GM19438 (cell line): Measurements from ENCODE around the gene STK11IP.

Source experiments
- ATAC-seq: cut with Tn5 transposase; IDR thresholded peaks from one replicate; pipeline ENCODE4 v1.9.1; 2021; ENCODE audit warnings: low read depth; ENCODE audit not compliant: unreplicated experiment

The STK11IP gene

DNA sequence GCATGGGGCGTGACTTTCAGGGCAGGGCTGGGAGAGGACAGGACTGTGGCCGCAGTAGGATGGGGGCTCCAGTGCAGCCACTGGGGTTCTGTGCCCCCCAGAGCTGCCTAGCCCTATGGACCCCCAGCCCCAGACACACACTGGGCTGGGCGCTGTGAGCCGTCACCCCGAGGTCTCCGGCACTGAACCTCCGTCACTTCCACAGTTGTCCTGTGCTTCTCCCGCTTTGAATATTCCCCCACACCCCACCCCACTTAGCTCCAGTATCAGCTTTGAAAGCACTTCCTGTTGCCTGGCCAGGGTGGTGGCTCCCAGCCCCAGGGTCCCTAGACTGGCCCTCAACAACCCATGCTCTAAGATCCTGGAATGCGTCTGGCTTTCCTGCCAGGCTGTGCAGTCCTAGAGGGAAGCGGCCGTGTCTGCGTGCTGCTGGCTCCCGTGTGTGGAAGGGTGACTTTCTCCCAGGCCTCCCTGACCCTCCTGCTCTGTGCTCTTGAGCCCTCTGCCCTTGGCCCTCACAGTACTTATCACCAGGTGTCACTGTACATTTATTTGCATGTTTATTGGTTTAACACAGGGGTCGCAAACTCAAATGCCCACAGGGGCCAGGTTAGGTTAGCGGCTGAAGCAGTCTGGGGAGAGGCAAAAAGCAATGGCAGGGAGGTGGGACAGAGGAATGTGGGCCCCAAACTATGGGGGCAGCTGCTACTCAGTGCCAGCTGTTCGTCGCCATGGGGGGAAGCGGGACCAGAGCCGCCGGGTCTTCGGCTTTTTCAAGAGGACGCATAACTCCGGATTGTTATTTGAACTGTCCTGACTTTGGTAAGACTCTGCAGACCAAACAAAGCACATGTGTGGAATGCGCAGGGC, 36.2 kb upstream of the STK11IP start:
- no peak for ATAC-seq

DNA sequence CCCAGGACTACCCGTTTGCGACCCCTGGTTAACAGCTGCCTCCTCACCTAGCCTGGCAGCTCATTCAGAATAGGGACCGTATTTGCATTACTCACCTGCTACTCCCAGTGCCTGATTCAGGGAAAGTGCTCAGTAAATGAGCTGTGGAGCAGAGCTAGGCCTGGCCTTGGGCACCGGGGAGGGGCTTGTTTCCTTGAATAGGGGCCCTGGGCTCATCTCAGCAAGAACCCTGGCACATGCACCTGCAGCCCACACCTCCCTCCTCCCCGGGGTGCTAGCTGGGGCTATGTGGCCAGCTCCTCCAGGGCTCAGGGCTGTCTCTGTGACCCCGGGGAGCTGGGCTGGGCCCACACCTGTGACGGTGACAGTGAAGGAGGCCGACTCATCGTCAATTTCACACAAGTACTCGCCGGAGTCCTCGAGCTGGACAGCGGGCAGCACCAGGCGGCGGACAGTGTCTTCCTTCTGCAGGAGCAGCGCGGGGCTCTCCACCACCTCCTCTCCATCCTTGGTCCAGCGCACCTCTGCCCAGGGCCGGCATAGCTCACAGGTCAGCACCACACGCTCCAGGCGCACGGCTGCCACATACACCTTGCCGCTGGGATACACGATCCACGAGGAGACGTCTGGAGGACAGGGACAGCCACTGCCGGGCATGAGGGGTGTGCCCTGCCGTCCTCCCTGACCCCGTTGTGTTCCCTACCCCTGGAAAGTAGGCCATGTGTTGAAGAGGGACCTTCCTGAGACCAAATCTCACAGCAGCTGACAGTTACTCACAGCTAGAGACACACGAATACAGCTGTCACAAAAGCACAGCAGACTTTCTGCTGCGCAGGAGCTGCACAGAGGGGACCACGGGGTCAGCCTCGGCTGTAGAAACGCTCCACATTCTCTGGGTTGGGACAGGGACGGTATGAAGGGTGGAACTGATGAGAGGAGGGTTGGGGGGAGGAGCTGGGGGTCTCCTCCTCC, 35.3 kb upstream of the STK11IP start:
- no peak for ATAC-seq

DNA sequence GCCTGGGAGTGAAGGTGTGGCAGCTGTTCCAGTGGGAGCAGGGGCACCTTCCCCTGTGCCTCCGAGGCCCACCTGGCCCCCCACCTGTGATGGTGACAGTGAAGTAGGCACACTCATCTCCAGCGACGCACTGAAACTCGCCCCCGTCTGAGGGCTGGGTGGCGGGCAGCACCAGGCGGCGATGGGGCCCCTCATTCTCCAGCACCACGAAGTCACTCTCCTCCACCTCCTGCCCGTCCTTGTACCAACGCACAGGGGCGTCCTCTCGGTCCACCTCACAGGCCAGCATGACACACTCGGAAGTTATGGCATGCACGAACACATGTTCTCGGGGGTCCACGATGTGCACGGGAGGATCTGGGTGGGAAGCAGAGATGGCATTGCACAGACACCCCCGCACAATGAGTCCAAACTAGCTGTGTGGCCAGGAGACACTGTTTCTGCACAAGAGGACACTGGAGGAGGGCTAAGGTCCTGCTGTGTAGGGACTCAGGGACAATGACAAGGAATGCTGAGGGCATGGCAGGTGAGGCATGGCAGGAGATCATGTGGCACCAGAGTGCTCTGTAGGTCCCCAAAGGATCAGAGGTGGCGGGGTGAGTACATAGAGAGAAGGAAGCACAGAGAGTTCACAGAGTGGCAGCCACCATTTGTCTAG, 34.3 kb upstream of the STK11IP start:
- ATAC-seq = no peak

DNA sequence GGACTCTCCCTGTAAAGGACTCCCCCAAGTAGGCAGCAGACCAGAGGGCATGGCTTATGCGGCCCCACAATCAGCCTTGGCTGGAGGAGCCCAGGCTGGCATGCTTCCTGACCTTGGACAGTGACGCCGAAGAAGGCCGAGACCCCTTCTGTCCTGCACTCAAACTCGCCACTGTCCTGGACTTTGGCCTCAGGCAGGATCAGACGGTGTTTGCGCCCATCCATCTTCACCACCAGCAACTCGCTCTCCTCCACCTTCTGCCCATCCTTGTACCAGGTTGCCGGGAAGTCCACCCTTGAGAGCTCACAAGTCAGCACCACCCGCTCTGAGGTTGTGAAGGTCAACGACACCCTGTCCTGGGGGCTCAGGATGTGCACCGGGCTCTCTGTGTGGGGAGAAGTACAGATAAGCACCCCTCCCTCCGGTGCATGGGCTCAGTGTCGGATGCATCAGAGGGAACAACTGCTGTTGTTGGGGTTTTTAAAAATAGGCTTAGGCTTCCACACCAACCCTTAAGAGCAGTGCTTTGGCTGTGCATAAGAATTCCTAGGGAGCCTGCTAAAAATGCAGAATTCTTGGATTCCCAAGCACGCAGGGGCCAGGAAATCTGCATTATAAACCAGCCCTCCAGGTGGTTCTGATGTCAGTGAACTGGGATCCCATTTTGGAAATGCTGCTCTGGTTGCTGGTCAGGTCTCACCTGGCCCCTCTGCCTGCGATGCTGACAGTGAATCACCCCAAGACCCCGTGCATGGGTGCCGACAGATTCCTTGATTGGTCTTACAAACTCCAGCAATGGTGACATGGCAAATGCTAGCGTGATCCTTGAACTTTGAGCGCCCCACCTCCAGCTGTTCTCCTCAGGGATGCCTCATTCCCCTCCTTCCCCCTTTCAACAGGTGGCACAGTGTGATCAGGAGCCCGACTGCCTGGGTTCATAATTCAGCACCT, 32.3 kb upstream of the STK11IP start:
- ATAC-seq = no peak

DNA sequence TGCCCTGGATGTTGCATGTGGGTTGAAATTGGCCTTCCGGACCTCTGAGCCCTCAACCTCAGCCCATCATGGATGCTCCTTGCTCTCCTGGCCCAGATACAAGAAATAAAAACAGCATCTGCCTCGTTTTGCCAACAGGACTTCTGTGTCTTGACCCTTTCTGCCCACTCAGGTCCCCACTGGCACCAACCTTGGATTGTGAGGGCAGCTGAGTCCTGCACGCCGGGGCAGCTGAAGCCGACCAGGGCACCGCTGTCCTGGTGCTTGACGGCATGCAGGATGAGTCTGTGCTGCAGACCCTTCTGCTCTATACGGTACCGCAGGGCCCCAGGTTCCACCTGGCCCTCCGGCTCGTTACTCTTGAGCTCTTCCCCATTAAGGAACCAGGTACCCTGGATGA, 31.0 kb upstream of the STK11IP start:
- no peak for ATAC-seq

DNA sequence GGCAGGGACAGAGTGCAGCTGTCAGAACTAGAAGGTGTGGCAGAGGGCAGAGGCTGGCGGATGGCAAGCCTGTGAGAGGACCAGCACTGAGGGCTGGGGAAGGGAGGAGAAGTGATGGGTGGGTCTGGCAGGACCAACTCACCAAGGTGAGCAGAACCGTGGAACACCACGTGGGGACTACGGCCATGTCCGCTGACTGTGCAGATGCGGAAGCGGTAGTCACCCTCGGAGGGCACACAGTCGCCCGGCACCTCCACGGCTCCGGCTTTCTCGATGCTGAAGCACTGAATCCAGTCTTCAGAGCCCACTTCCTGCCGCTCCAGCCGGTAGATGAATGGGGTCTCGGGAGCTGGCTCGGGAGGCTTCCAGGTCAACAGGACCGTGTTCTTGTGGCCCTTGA, 30.5 kb upstream of the STK11IP start:
- no peak for ATAC-seq

DNA sequence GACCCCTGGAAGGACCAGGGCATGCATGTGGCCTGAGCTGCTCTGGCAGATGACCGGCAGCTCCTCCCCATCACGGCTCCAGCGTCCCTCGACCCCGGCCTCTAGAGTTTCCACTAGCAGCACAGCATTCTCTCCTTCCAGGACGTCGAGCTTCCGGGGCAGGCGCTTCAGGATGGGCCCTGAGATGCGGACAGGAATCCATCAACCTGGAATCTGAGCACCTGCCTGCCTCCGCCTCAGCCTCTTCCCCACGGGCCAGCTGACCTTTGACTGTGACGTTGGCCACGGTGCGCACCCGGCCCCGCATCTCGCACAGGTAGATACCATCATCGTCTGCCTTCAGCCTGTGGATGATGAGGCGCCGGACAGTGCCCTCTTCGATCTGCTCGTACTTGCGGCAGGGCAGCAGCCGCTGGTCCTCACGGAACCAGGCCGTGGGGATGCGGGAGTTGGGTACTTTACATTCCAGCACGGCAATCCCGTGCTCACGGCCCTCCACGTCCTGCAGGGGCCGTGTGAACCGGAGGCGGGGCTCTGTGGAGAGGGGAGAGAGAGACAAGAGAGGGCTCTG, 29.8 kb upstream of the STK11IP start:
- no peak for ATAC-seq

DNA sequence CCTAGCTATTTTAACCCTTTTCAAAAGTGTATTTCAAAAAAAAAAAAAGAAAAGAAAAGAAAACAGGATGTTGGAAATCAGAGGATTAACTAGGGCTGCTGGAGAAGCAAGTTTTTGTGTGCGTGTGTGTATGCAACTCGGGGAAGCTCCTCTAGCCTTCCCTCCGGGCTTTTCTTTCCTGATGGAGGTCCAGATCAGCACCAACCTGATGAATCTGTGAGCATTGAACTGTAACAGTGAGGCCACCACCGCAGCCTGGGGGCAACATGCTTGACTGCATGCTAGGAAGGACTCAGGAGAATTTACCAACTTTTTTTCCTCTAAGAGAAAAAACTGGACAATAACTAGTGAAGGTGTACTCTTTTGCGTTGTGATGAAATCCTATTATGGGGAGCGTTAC, 28.6 kb upstream of the STK11IP start:
- ATAC-seq = no peak

DNA sequence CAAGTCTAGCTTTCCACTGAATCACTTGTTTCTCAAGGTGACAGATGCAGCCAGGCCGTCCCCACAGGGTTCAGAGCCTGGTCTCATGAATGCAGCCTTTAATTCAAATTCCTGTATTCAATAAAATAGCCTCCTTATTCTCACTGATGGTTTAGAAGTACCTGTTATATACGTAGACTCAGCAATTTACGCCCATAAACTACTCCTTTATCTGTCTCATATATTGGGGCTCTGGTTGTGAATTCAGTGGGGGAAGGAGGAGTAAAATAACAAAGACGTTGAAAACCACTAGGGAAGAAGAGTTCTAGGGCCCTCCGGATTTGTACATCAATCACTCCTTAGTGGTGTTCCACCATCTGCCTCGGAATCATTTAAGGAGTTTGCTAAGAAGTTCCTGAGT, 28.0 kb upstream of the STK11IP start:
- ATAC-seq = no peak

DNA sequence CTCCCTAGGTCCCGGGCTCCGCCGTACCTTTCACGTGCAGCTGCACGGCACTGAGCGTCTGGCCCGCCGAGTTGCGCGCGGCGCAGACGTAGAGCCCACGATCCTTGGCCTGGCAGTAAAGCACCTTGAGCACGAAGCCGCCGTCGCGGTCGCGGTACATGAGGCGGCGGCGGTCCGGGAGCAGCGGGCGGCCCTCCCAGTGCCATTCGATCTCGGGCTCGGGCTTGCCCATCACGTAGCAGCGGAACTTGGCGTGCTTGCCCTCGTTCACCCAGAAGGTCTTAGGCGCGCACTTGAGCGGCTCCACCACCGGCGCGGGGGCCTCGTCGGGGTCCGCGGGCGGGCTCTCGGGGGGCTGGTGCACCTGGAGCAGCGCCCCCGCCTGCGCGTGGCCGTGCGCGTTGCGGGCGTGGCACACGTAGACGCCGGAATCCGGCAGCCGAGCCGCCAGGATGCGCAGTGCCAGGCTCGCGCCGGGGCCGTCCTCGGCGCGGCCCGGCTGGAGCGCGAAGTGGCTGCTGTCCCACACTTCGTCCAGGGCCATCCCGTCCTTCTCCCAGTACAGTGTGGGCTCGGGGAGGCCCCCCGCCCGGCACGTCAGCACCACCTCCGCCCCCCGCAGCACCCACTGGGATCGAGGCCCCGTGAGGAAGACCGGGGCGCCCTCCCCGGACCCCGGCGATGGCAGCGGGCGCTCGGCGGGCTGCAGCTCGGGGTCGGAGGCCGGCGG, 27.3 kb upstream of the STK11IP start:
- ATAC-seq = no peak

DNA sequence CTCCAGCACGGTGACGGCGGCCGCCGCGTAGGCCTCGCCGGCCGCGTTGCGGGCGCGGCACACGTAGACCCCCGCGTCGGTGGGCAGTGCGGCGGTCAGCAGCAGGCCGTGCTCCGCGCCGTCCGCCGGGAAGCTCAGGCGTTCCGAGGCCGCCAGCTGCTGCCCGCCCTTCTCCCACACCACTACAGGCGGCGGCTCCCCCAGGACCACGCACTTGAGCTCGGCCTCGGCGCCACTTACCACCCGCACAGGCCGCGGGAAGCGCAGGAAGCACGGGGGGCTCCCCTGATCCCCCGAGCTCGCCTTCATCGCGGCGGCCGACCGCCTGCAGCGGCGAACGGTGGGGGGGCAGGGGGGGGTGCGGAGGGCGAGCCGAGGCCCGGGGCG, 26.7 kb upstream of the STK11IP start:
- ATAC-seq = no peak

DNA sequence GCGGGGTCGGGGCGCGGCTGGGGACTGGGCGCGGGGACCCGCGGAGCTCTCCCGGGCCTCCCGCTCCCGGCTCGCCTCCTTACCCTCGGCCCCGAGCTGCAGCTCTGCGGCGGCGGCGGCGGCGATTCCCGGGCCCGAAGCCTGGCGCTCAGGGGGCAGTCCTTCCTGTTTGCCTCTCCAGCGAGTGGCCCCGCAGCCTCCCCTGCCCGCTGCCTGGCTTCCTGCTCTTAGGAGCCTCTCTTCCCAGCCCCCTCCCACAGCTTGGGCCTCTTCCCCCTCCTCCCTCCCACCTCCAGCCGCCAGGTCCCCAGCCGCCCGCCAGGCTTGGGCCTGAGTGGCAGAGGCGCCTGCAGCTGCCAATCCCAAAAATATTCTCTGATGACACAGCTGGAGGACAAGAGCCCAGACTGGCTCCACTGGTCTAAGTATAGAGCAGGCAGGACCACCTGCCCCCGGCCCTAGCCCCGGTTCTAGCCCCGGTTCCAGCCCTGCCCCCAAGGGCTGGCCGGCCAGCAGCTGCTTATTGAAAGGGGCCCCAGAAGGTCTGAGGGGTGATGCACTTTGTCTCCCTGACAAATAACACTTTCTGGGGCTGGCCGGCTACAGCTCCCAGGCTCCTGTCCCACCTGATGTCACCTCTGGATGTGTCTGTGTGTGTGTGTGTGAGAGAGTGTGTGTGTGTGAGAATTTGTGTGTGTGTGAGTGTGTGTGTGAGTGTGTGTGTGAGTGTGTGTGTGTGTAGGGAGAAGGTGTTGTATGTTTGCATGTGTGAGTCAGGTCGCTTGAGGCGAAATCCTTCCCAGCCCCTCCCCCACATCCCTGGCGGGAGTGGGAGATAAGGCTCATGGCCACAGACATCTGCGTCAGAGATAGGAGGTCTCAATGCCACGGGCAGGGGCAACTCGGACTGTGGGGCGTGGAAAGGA, 26.1 kb upstream of the STK11IP start, which contains the start of gene OBSL1:
TSS of gene OBSL1 (minus strand) at position 229 of the 926 bp plus-strand sequence. CDS start 307 bp downstream, outside the sequence.
- no peak for ATAC-seq

DNA sequence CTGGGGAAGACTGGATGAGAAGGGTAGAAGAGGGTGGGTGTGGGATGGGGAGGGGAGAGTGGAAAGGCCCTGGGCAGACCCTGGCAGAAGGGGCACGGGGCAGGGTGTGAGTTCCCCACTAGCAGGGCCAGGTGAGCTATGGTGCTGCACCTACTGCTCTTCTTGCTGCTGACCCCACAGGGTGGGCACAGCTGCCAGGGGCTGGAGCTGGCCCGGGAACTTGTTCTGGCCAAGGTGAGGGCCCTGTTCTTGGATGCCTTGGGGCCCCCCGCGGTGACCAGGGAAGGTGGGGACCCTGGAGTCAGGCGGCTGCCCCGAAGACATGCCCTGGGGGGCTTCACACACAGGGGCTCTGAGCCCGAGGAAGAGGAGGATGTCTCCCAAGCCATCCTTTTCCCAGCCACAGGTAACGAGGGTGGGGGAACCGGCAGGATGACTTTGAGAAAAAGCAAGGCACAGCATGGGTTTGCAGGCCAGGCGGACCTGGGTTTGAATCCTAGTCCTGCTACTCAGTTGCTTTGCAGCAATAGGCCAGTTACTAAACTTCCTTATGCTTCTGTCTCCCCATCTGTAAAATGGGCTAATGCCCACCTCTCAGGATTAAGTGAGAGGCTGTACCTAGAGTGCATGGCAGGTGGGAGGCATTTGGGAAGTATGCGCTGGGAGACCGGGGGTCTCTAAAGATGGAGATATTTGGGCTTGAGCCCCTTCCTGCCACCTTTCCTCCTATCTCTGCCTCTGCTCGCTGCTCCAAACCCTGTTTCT, 25.2 kb upstream of the STK11IP start, which contains the start of gene INHA:
TSS of gene INHA (plus strand) at position 74 of the 765 bp plus-strand sequence. CDS start at position 139, 65 bp downstream.
- ATAC-seq = no peak

DNA sequence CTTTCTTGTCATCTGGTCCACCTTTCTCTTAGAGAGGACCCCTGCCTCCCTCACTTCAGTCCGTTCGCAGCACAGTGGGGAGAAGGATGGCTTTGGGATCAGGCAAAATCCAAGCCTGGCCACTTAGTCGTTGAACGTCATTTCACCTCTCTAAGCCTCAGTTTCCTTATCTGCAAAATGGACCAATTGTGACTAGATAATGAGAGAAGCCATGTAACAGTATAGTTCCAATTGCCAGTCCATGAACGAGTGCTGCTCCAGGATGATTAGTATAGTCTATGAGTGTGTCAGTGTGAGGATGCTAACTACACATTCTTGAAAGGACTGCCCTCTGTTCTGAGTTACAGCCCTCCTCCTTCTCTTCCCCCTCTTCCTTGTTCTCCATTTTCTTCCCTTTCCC, 24.5 kb upstream of the STK11IP start:
- ATAC-seq = no peak

DNA sequence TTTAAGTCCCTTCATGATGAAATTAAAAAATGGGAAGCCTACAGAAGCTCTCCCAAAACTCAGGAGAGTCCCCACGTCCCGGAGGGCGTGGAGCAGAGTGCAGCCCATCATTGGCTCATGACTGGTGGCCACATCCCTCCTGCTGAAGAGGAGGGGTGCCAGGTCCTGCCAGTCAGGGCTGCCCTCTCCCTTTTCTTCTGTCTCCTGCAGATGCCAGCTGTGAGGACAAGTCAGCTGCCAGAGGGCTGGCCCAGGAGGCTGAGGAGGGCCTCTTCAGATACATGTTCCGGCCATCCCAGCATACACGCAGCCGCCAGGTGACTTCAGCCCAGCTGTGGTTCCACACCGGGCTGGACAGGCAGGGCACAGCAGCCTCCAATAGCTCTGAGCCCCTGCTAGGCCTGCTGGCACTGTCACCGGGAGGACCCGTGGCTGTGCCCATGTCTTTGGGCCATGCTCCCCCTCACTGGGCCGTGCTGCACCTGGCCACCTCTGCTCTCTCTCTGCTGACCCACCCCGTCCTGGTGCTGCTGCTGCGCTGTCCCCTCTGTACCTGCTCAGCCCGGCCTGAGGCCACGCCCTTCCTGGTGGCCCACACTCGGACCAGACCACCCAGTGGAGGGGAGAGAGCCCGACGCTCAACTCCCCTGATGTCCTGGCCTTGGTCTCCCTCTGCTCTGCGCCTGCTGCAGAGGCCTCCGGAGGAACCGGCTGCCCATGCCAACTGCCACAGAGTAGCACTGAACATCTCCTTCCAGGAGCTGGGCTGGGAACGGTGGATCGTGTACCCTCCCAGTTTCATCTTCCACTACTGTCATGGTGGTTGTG, 23.0 kb upstream of the STK11IP start:
- ATAC-seq = no peak
